Sigmoid colon (tissue), 7 donors: ENCODE measurements around the gene SPATC1L. TPM values are rescaled to one million over a fixed set of nuclear protein-coding genes. Genes with fewer than 3 reads are reported as not detected.

Source experiments
- DNase-seq: peaks from one replicate; pipeline ENCODE4 v3.0.0-alpha.2; 2019
- H3K27ac ChIP-seq, 4 donors: fragments of 200-600 bp; sonication (generic); one replicate each; pipeline ENCODE4 v1.5.1; 2016 to 2019; ENCODE audit warnings: mild to moderate bottlenecking in 1 of 4
- H3K27me3 ChIP-seq, 3 donors: fragments of 200-600 bp; sonication (generic); one replicate each; pipeline ENCODE4 v1.5.1; 2019; ENCODE audit warnings: mild to moderate bottlenecking in 1 of 3
- H3K36me3 ChIP-seq, 4 donors: fragments of 200-600 bp; sonication (generic); one replicate each; pipeline ENCODE4 v1.5.1; 2016 to 2019
- H3K4me1 ChIP-seq, 4 donors: fragments of 200-600 bp; sonication (generic); one replicate each; pipeline ENCODE4 v1.5.1; 2017 to 2019
- H3K4me3 ChIP-seq, 4 donors: fragments of 200-600 bp; sonication (generic); one replicate each; pipeline ENCODE4 v1.5.1; 2017 to 2019; ENCODE audit warnings: mild to moderate bottlenecking in 2 of 4, moderate library complexity in 1 of 4
- H3K9me3 ChIP-seq, 4 donors: fragments of 200-600 bp in 3 of 4; sonication (generic) in 3 of 4; one replicate each; pipeline versions ENCODE4 v1.5.1 to v1.6.1; 2013 to 2019
- CTCF ChIP-seq, 4 experiments: fragments of 450-650 bp in 3 of 4; fragments of 200-600 bp in 1 of 4; IDR thresholded peaks; one replicate each; pipeline ENCODE4 v1.5.1; 2016 to 2019; ENCODE audit warnings: antibody characterized with exemption in 4 of 4, mild to moderate bottlenecking in 3 of 4, moderate library complexity in 2 of 4
- EP300 ChIP-seq, 4 donors: sonication (generic); formaldehyde crosslinking; IDR thresholded peaks; one replicate each; pipeline ENCODE4 v1.6.1; 2017; ENCODE audit warnings: antibody characterized with exemption in 4 of 4
- POLR2A ChIP-seq, 2 donors: fragments of 450-650 bp; IDR thresholded peaks; one replicate each; pipeline ENCODE4 v1.6.1; 2016; ENCODE audit warnings: antibody characterized with exemption in 2 of 2, mild to moderate bottlenecking in 2 of 2, moderate library complexity in 2 of 2
- POLR2AphosphoS5 ChIP-seq, 4 donors: sonication (generic); formaldehyde crosslinking; IDR thresholded peaks; one replicate each; pipeline ENCODE4 v1.6.1; 2017; ENCODE audit warnings: antibody characterized with exemption in 4 of 4
- WGBS, 2 donors: extraction: QIAGEN DNeasy Blood & Tissue Kit; methylation state at CpG; one replicate each; pipeline ENCODE4 v1.1.7; 2013; 5-methylcytosine and 5-hydroxymethylcytosine counted together
- intact Hi-C: fragments of 100-400 bp; cut with DNase I; formaldehyde crosslinking; loops from one replicate; pipeline ENCODE4 v1.15.1; 2023
- polyA plus RNA-seq, 3 donors: library from polyadenylated mRNA; stranded (reverse); fragments of 200-250 nt; gene quantifications; one replicate each; pipeline ENCODE4 v1.2.3, GENCODE V29; 2013
- total RNA-seq, 4 donors: library from RNA; depleted of rRNA; stranded (reverse); fragments of >200 nt; gene quantifications; one replicate each; pipeline ENCODE4 v1.1.0, GENCODE V29; 2016
- donor health status: healthy with polysubstance abuse.
- donor health status: Bipolar disorder and iron deficiency.
- donor health status: healthy.

Gene SPATC1L
- total and polyA plus RNA-seq, 7 donors, result 0.95 to 18.3 (median 7.8) TPM

GRCh38 chr21:46157987-46158451 lies 26.2 kb downstream of the SPATC1L start:
- Histone ChIP-seq H3K4me3 (no peak overlapping the region), H3K4me1 (peaks cover 0 to 22% (median 9%) of the 10 kb centered on the region in 4 donors), H3K27ac (no peak overlapping the region), H3K27me3 (peaks cover 0 to 20% (median 0%) of the 10 kb centered on the region in 3 donors), H3K36me3 (no peaks in the 10 kb centered on the region), H3K9me3 (no peaks in the 10 kb centered on the region)
- WGBS, 2 donors, result 91 to 92% methylated on average over 15 of the region's 15 CpGs
- TF ChIP-seq CTCF (IDR thresholded peaks at IDR 0.05) (no peak), POLR2AphosphoS5 (IDR thresholded peaks at IDR 0.05) (no peak), POLR2A (IDR thresholded peaks at IDR 0.05) (no peak), EP300 (IDR thresholded peaks at IDR 0.05) (no peak)
- no peak for DNase-seq
- intact Hi-C loops, result no loop called here

DNA sequence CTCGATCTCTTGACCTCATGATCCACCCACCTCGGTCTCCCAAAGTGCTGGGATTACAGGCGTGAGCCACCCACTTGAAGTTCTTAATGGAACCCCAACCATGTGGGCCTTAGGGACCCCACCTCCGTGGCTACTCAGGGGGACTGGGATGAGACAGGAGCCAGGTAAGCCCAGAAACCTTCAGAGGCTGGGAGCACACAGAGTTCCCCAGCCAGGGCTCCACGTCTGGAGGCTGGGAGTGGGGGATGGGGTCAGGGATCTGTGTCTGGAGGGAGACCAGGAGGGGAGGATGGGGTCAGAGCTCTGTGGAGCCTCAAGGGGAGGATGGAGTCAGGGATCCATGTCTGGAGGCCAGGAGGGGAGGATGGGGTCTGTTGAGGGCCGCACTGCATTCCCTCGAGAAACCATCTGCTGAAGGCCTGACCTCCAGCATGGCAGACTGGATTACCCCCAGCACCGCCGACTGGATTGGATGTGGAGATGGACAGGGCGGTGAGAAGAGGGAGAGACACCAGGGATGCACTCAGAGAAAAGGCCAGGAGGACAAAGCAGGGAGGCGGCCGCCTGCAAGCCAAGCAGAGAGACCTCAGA lies 26.8 kb downstream of the SPATC1L start:
- peak; percentile 60 for DNase-seq
- TF ChIP-seq EP300 (IDR thresholded peaks at IDR 0.05) (no peak), POLR2AphosphoS5 (IDR thresholded peaks at IDR 0.05) (no peak), CTCF (IDR thresholded peaks at IDR 0.05) (no peak), POLR2A (IDR thresholded peaks at IDR 0.05) (no peak)
- 83 to 92% methylated on average over 12 of the region's 12 CpGs for WGBS, 2 donors

GRCh38 chr21:46156678-46157077 lies 27.6 kb downstream of the SPATC1L start:
- Histone ChIP-seq H3K27ac (no peak overlapping the region), H3K4me1 (peaks cover 0 to 19% (median 13%) of the 10 kb centered on the region in 4 donors), H3K9me3 (no peaks in the 10 kb centered on the region), H3K4me3 (no peak overlapping the region), H3K27me3 (peaks cover 0 to 8% (median 0%) of the 10 kb centered on the region in 3 donors), H3K36me3 (no peaks in the 10 kb centered on the region)
- intact Hi-C loops, result no loop called here
- TF ChIP-seq EP300 (IDR thresholded peaks at IDR 0.05) (no peak), POLR2AphosphoS5 (IDR thresholded peaks at IDR 0.05) (no peak), POLR2A (IDR thresholded peaks at IDR 0.05) (no peak), CTCF (IDR thresholded peaks at IDR 0.05) (no peak)
- 82 to 89% methylated on average over 10 of the region's 10 CpGs for WGBS, 2 donors
- DNase-seq, result no peak

More for the DNA sequence above, 26.8 kb downstream of the SPATC1L start:
- Histone ChIP-seq H3K4me3 (no peak overlapping the region), H3K27me3 (peaks cover 0 to 15% (median 0%) of the 10 kb centered on the region in 3 donors), H3K27ac (no peak overlapping the region), H3K4me1 (peaks cover 0 to 25% (median 13%) of the 10 kb centered on the region in 4 donors), H3K36me3 (no peaks in the 10 kb centered on the region), H3K9me3 (no peaks in the 10 kb centered on the region)
- intact Hi-C loops, result no loop called here

- Histone ChIP-seq H3K9me3 (no peaks in the 10 kb centered on the region), H3K4me1 (peaks cover 0 to 15% (median 13%) of the 10 kb centered on the region in 4 donors), H3K27ac (no peak overlapping the region), H3K27me3 (peaks cover 0 to 4% (median 0%) of the 10 kb centered on the region in 3 donors), H3K4me3 (no peak overlapping the region), H3K36me3 (no peaks in the 10 kb centered on the region)
- 86 to 89% methylated on average over 7 of the region's 7 CpGs for WGBS, 2 donors
- peak; percentile 53 for DNase-seq
- no peak for TF ChIP-seq EP300 (IDR thresholded peaks at IDR 0.05)
- no peak for TF ChIP-seq POLR2A (IDR thresholded peaks at IDR 0.05)
- TF ChIP-seq CTCF (IDR thresholded peaks at IDR 0.05), result no peak
- TF ChIP-seq POLR2AphosphoS5 (IDR thresholded peaks at IDR 0.05), result no peak
- intact Hi-C loops, result no loop called here
Observed at GRCh38 chr21:46156378-46156645, 27.9 kb downstream of the SPATC1L start.
